Brain microvascular endothelial cell (primary cell): ENCODE measurements around the gene PDE8A.
"Not testable (repeated sequence)": the region's sequence is repeated elsewhere in the genome, so short reads cannot be mapped to it uniquely, and the experiment has no call there.

Experiments
- DNase-seq: peaks from one replicate; pipeline ENCODE4 v3.0.0-alpha.2; 2020
- H3K27ac ChIP-seq: fragments of 250-450 bp; sonication (Bioruptor Pico); 2 replicates; pipeline ENCODE4 v1.5.1; 2020; ENCODE audit warnings: mild to moderate bottlenecking, moderate library complexity
- H3K27me3 ChIP-seq: fragments of 250-450 bp; sonication (Bioruptor Pico); replicated peaks from 2 replicates; pipeline ENCODE4 v1.5.1; 2020; ENCODE audit warnings: mild to moderate bottlenecking
- H3K36me3 ChIP-seq: fragments of 250-450 bp; sonication (Bioruptor Pico); replicated peaks from 2 replicates; pipeline ENCODE4 v1.5.1; 2020; ENCODE audit warnings: mild to moderate bottlenecking
- H3K4me3 ChIP-seq: 2 replicates; pipeline ENCODE4 v1.5.1; 2011; ENCODE audit warnings: low read depth, mild to moderate bottlenecking, control low read depth, low read length, moderate library complexity
- CTCF ChIP-seq: IDR thresholded peaks from 2 replicates; pipeline ENCODE4 v1.5.1; 2011; ENCODE audit warnings: low read depth, mild to moderate bottlenecking, moderate library complexity, low read length, control low read depth, inconsistent platforms; ENCODE audit errors: missing control alignments
- in situ Hi-C: cut with HindIII; loops from 2 replicates; pipeline ENCODE4 v1.10.0; 2017; ENCODE audit warnings: low sequenced_read_pairs, low pct_ligation_motif_present

Gene PDE8A

GRCh38 chr15:85164841-85165466 lies 183.3 kb downstream of the PDE8A start:
- in situ Hi-C loops = no loop called here
- no peak for TF ChIP-seq CTCF

GRCh38 chr15:85167568-85167967 lies 185.9 kb downstream of the PDE8A start:
- H3K27ac ChIP-seq = no peak overlapping the region
- no peak for DNase-seq
- no peaks in the 10 kb centered on the region for H3K36me3 ChIP-seq
- H3K27me3 ChIP-seq = no peaks in the 10 kb centered on the region
- H3K4me3 ChIP-seq = no peak overlapping the region
- in situ Hi-C loops = no loop called here
- TF ChIP-seq CTCF = no peak

More at GRCh38 chr15:85164841-85165466, 183.3 kb downstream of the PDE8A start:
- Histone ChIP-seq H3K36me3 (no peaks in the 10 kb centered on the region), H3K27me3 (no peaks in the 10 kb centered on the region), H3K27ac (no peak overlapping the region), H3K4me3 (no peak overlapping the region)
- no peak for DNase-seq

GRCh38 chr15:85168642-85169173 lies 187.1 kb downstream of the PDE8A start:
- TF ChIP-seq CTCF = peak; percentile 77
- Histone ChIP-seq H3K36me3 (no peaks in the 10 kb centered on the region), H3K4me3 (peak overlapping the region; percentile 46), H3K27me3 (no peaks in the 10 kb centered on the region), H3K27ac (no peak overlapping the region)
- DNase-seq = peak; percentile 21
- in situ Hi-C loops = no loop called here

- no peaks in the 10 kb centered on the region for H3K27me3 ChIP-seq
- H3K4me3 ChIP-seq = no peak overlapping the region
- TF ChIP-seq CTCF = no peak
- DNase-seq = no peak
- H3K36me3 ChIP-seq = no peaks in the 10 kb centered on the region
- in situ Hi-C loops = no loop called here
- H3K27ac ChIP-seq = no peak overlapping the region
Measured at GRCh38 chr15:85171736-85172135, 190.1 kb downstream of the PDE8A start.

- no peak overlapping the region for H3K27ac ChIP-seq
- no peak overlapping the region for H3K4me3 ChIP-seq
- in situ Hi-C loops = no loop called here
- DNase-seq = no peak
- H3K36me3 ChIP-seq = no peaks in the 10 kb centered on the region
- H3K27me3 ChIP-seq = no peaks in the 10 kb centered on the region
- TF ChIP-seq CTCF = no peak
Measured at GRCh38 chr15:85172846-85173490, 191.3 kb downstream of the PDE8A start.

- in situ Hi-C loops, H3K36me3 ChIP-seq: not testable (repeated sequence)
Measured at GRCh38 chr15:85173630-85174029, 192.0 kb downstream of the PDE8A start.

More at GRCh38 chr15:85173630-85174029, 192.0 kb downstream of the PDE8A start:
- not testable (repeated sequence) for H3K27ac ChIP-seq, DNase-seq, H3K27me3 ChIP-seq, H3K4me3 ChIP-seq
